ENCODE results near the gene APOA5. TPM values are rescaled to one million over a fixed set of nuclear protein-coding genes. Genes with fewer than 3 reads are reported as not detected.

Gene APOA5
- total and polyA plus RNA-seq, 2 of the 13 experiments (the other 11 are each of a cell fraction or from before 2014, with no cell fraction given): 44.0 to 49.1 TPM

- TF ChIP-seq ZHX2 (IDR thresholded peaks at IDR 0.05; ENCODE audit: low read depth): no peak
- TF ChIP-seq ZHX2 (CRISPR knock-in tag; IDR thresholded peaks at IDR 0.05; ENCODE audit: borderline replicate concordance): no peak
- TF ChIP-seq RFX5 (IDR thresholded peaks at IDR 0.05; ENCODE audit: low read depth, low read length): no peak
- TF ChIP-seq TBL1XR1 (IDR thresholded peaks at IDR 0.05; ENCODE audit: borderline replicate concordance, low read length, partially characterized antibody): no peak
- TF ChIP-seq, protein P1, sequence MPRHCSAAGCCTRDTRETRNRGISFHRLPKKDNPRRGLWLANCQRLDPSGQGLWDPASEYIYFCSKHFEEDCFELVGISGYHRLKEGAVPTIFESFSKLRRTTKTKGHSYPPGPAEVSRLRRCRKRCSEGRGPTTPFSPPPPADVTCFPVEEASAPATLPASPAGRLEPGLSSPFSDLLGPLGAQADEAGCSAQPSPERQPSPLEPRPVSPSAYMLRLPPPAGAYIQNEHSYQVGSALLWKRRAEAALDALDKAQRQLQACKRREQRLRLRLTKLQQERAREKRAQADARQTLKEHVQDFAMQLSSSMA (CRISPR knock-in tag; IDR thresholded peaks at IDR 0.05): 0 out of 2 replicates have a peak, but pooled peaks have one; percentile 57
- no peak for TF ChIP-seq EP300 (IDR thresholded peaks at IDR 0.05; ENCODE audit: low read depth in 2 of 2, low read length in 2 of 2)
- TF ChIP-seq EP300 (CRISPR knock-in tag; IDR thresholded peaks at IDR 0.05; ENCODE audit: borderline replicate concordance): no peak
- no peak for TF ChIP-seq CHD4 (IDR thresholded peaks at IDR 0.05; ENCODE audit: borderline replicate concordance, low read length)
- TF ChIP-seq ZKSCAN1 (IDR thresholded peaks at IDR 0.05; ENCODE audit: low read length): no peak
- TF ChIP-seq ZFP82 (CRISPR knock-in tag; IDR thresholded peaks at IDR 0.05; ENCODE audit: borderline replicate concordance): no peak
- TF ChIP-seq RBFOX2 (IDR thresholded peaks at IDR 0.05; ENCODE audit: low read depth, low read length): peak; percentile 95
- no peak for TF ChIP-seq HIVEP1 (CRISPR knock-in tag; IDR thresholded peaks at IDR 0.05)
- TF ChIP-seq ZNF562 (CRISPR knock-in tag; IDR thresholded peaks at IDR 0.05; ENCODE audit: borderline replicate concordance): no peak
- no peak for TF ChIP-seq ZNF3 (CRISPR knock-in tag; IDR thresholded peaks at IDR 0.05)
- peak; percentile 25 for TF ChIP-seq YY1 (IDR thresholded peaks at IDR 0.05; ENCODE audit: insufficient read depth, insufficient replicate concordance, low read depth, low read length)
- TF ChIP-seq RELA (CRISPR knock-in tag; IDR thresholded peaks at IDR 0.05): no peak
- no peak for TF ChIP-seq PRPF4 (IDR thresholded peaks at IDR 0.05; ENCODE audit: low read depth, low read length, poor library complexity, severe bottlenecking)
- TF ChIP-seq HNRNPUL1 (IDR thresholded peaks at IDR 0.05; ENCODE audit: low read depth, low read length): no peak
- TF ChIP-seq ERF (CRISPR knock-in tag; IDR thresholded peaks at IDR 0.05): no peak
- TF ChIP-seq ZNF468 (CRISPR knock-in tag; IDR thresholded peaks at IDR 0.05): no peak
- 0 out of 2 replicates have a peak, but pooled peaks have one; percentile 61 for TF ChIP-seq SMYD3 (CRISPR knock-in tag; IDR thresholded peaks at IDR 0.05)
- TF ChIP-seq SETDB1 (CRISPR knock-in tag; IDR thresholded peaks at IDR 0.05; ENCODE audit: borderline replicate concordance): no peak
- TF ChIP-seq SCMH1 (CRISPR knock-in tag; IDR thresholded peaks at IDR 0.05; ENCODE audit: borderline replicate concordance): no peak
- TF ChIP-seq ZNF329 (CRISPR knock-in tag; IDR thresholded peaks at IDR 0.05; ENCODE audit: low read depth): 0 out of 2 replicates have a peak, but pooled peaks have one; percentile 19
These were observed 44.3 kb upstream of the APOA5 start (continued) for GRCh38 chr11:116835791-116836631.

Measured in HepG2 (cell line).